HUDEP-2 (cell line): ENCODE results near the gene SMS.

ENCODE experiments used
- DNase-seq, 76 experiments: peaks; one replicate each; lab custom pipeline; 2025; ENCODE audit not compliant: unreplicated experiment in 76 of 76; lab: John Stamatoyannopoulos, UW

Gene SMS

GRCh38 chrX:21940356-21940829 lies at the start of gene SMS:
Gene SMS (plus strand): TSS chrX:21940709. CDS start chrX:21940825, 116 bp downstream.
- peak in 68 of 76 experiments; percentile 1 to 67 (median 32) for DNase-seq

DNA sequence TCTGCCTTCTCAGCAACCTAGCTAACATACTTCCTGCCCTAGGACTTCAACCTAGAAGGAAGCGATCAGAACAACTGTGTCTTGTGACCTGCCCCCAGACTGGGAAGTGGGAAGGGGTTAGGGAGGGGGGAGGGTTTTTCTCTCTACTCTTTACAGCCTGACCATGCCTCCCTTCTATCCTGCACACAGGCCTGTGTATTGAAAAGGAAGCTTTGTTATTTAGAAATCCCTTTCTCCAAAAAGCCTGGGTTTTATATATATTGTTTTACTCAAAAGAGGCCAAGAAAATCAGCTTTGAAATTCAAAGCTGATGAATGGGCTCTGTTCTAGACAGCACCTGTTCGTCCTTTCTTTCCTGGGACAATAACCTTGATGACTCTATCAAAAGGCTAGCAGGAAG lies 35.2 kb upstream of the SMS start:
- DNase-seq = no peak

DNA sequence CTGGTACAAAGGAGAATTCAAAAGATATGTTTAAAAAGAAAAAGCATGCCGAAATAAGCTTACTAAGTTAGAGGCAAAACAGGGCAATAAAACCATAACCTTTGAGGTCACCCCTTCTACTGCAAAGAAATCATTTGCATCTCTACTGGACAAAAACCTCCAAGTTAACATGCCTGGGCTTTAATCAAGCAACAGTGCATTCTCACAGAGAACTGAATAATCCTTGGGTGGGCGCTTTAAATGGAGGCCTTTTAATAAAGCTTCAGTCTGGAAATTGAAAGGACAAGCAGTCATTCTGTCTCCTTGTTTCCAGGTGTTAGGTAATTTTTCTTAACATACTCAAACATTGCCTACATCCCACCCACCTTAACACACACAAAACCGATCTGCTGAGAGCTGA lies 34.6 kb upstream of the SMS start:
- no peak for DNase-seq

- DNase-seq = no peak
Observed at GRCh38 chrX:21907260-21907659, 33.2 kb upstream of the SMS start.

DNA sequence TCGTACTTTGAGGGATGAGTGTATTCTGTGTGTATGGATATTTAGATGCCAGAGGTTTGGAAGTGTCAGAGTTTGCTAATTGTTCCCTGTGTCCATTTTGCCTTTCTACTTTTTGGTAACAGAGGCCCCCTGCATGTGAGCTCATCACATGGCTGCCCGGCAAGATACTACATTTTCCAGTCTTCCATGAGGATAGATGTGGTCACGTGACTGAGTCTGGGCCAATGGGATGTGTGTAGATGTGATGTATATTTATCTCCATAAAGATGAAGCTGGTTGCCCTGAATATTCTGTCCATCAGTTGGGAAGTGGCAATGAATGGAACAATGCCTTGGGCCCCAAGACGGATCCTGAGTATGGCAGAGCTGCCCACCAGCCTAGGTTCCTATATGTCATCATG lies 29.0 kb upstream of the SMS start:
- DNase-seq = no peak

DNA sequence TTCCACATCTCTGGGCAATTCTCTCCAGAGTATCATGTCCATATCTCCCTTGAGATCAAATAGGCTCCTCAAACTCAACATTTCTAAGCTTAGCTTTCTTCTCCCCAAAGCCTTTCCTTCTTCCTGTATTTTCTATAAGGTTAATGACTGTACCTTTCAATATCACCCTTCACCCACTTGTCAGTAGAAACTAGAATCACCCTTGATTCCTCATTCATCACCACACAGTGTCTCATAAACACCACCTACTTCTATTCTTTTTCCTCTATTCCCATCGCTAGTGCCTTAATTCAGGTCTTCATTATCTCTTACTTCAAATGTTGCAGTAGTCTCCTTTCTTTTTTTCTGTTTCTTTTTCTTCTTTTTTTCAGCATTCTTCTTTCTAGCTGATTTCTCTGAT lies 28.3 kb upstream of the SMS start:
- DNase-seq = no peak

GRCh38 chrX:21912989-21913388 lies 27.5 kb upstream of the SMS start:
- DNase-seq = no peak

- no peak for DNase-seq
Observed at GRCh38 chrX:21926116-21926515, 14.4 kb upstream of the SMS start.

DNA sequence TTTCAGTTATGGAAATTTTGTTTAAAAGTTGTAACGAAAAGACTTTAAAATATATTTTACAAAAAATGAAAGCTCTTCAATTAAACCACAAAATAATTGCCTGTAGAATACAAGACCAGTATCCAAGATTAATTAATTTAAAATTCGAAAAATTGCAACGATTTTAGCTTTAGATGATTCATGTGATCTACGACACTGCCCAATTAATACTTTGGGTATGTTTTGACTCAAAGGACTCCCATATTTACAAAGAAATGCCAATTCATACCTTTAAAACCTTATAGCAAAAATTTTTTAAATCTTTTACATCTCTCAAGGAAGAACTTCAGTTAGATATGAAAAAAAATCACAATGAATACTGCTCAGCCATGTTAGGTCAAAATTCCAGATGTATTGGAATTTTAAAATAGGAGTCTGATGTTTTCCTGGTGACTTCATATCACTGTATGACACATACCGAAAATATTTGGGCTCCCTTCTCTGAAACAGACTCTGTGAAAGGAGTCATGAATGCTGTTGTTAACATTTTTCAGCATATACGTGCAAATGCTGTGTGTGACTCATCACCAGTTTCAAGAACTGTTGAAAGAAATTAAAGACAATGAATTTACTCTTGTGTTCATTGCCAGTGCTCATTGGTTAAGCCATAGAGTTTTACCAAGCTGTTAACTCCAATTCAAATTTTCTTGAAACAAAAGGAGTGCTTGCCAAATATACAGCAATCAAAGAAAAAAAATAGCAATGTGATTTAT lies 13.8 kb upstream of the SMS start:
- DNase-seq = peak in 1 of 76 experiments; percentile 0

GRCh38 chrX:21929209-21929608 lies 11.3 kb upstream of the SMS start:
- DNase-seq = no peak

GRCh38 chrX:21930986-21931385 lies 9.5 kb upstream of the SMS start:
- DNase-seq = no peak

GRCh38 chrX:21932292-21933002 lies 8.1 kb upstream of the SMS start:
- DNase-seq = no peak

DNA sequence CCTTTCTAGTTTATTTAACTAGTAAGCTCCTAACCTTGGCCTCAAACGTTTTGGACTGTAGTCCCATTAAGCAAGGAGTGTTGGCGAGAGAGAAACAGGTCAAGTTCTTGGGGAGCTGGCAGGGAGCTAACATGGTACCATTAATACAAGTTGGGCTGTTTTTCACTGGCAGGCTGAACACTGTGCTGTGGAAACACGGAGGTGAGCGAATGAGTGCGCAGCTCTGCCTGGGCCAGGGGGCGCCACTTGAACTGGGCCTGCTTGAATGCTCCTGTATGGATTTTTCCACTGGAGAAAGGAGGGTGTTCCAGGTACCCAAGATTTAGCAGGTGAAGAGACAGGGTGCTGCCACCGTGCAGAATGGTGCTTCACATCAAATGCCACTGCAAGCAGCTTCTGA lies 7.4 kb upstream of the SMS start:
- DNase-seq = no peak

DNA sequence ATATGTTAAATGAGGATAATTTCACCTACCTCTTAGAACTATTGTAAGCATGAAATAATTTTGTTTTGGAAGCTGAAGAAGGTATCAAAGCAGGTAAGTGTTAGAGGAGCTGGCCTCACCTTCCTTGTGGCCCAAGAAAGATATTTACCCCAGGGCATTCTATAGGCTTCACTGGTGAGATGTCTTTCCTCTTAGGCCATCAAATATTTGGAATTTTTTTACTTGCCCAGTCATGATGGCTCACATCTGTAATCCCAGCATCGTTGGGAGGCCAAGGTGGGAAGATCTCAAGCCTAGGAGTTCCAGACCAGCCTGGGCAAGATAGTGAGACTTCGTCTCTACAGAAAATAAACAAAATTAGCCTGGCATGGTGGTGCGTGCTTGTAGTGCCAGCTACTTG lies 6.1 kb upstream of the SMS start:
- DNase-seq = no peak

DNA sequence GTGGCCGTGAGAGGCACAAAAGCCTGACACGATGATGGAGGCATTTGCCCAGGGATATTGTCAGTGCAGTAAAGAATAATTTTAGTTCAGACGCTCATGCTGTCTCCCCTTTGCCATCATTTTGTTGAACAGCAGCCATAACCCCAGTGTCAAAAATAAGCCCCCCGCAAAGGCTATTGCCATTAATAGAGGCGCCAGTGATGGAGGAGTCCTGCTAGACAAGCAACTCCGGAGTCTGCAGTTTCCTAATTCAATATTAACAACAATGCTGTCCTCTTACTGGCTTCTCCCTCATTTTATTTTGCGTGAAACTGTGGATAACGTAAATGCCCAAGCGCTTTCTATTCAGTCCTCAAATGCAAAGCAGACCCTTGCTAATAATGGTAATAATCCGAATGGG lies 603 bp upstream of the SMS start:
- DNase-seq = no peak

- no peak for DNase-seq
Observed at GRCh38 chrX:21943460-21944135, 3.1 kb downstream of the SMS start.

GRCh38 chrX:21944136-21944615 lies 3.7 kb downstream of the SMS start:
- no peak for DNase-seq

DNA sequence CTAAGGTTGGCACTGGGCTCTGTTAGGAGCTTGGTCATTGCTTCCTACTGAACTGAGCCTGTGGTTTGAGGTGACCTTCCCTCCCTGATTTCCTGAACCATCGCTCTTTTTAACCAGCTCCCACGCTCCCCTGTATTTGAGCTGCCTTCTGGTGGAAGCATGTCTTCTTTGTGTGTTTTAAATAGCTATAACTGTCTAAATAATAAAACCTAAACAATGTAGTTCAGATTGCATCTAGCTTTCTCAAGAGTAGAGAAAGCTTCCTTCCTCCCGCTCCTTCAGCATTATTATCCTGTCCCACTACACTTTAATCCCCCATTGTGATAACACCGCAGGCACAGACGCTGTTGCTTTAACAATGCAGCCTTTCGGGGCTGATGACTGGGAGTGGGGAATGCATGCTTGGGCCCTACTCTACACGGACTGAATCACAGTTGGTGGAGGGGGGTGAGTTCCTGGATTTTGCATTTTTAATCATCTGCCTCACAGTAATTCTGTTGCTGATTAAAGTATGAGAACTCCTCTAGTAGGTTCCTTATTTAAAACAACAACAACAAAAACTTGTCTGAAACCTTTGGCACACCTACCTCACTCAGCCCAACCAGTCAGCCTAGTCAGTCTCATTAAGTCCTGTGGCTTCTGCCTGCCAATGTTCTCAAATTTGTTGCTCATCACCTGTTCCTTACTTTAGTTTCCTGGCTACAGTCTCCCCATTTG lies 6.6 kb downstream of the SMS start:
- DNase-seq = no peak

- DNase-seq = no peak
Observed at GRCh38 chrX:21947671-21948070, 7.2 kb downstream of the SMS start.

DNA sequence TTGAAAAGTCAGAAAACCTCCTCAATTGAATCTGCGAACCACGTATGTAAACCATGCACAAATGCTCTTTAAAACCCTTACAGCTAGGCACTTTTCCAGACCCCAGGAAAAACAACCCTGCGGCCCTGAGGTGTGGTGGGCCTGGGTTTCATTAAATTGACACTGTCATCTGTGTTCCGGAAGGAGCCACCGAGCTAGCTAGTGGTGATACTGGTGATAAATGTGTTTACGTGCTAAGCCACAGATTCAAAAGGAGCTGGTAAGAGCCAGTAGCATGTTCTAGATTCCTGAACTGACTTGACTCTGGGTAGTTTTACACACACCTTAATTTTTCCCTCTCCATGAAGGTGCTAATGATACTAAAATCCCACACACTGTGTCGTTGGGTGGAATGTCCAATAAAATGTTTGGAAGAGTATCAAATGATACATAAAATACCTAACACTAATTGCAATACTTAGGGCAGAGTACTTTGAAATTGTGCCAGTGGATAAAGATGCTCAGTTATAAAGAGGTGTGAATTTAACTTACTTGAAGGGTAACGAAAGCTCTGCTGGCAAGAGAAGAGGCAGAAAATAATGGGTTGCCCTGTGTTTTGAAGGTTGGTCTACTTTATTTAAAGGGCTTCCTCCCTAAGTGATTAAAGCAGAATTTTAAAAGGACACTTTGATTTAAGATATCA lies 8.5 kb downstream of the SMS start:
- no peak for DNase-seq
